A172 (cell line): Measurements from ENCODE around the gene HDAC9. TPM values are rescaled to one million over a fixed set of nuclear protein-coding genes. Genes with fewer than 3 reads are reported as not detected.
A peak's percentile ranks its signal among the peaks of the same experiment; 100 is the strongest.
"Not testable (repeated sequence)": the region's sequence is repeated elsewhere in the genome, so short reads cannot be mapped to it uniquely, and the experiment has no call there.

Experiments used
- DNase-seq: peaks from one replicate; pipeline ENCODE4 v3.0.0-alpha.2; 2015; ENCODE audit warnings: low spot score
- total RNA-seq: library from RNA; depleted of rRNA; stranded (reverse); fragments of >200 nt; shearing (Covaris generic); gene quantifications from 2 replicates; pipeline ENCODE4 v1.2.3, GENCODE V29; 2014

Gene HDAC9
- total RNA-seq, 1 experiment from 2014 or later: 53.6 TPM

GRCh38 chr7:18967755-18968154 lies 472.2 kb downstream of the HDAC9 start:
- not testable (repeated sequence) for DNase-seq

GRCh38 chr7:18971839-18972238 lies 476.3 kb downstream of the HDAC9 start:
- DNase-seq: no peak

GRCh38 chr7:18974803-18975202 lies 479.3 kb downstream of the HDAC9 start:
- DNase-seq: peak; percentile 71

DNA sequence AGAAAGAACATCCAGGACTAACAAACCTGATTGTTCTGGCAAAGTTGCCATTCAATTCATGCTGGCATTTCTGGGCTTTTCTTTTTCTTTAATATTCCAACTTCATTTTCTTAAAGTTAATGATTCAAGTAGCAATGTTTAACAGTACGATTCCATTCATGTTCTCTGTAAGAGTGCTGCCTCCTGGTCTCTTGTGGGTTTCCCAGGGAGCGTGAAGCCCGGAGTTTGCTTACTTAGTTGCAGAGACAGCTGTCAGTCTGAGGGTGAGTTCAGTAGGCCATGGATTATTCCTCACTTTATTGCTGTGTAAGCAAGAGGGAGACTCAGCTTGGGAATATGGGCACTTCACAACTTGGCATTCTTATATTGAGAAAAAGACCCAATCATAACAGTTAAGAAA lies 479.7 kb downstream of the HDAC9 start:
- no peak for DNase-seq

GRCh38 chr7:18975689-18976280 lies 480.2 kb downstream of the HDAC9 start:
- no peak for DNase-seq

GRCh38 chr7:18976715-18977471 lies 481.3 kb downstream of the HDAC9 start:
- no peak for DNase-seq

DNA sequence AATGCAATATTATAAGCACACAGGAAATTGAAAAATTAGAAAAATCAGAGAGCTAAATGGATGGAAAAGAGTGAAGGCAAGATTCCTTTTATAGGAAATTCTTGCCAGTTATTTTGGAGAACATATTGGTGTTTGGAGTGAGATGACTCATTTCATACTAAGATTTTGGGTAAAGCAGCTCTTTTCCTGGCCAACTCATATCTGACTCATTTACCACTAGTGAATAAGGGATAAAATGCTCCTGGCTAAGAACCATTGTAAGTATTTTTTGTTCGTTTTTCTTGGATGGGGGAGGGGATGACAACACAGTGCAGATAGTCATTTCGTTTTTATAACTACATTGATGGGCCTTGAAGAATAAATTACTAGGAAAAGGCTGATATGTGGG lies 482.6 kb downstream of the HDAC9 start:
- DNase-seq: peak; percentile 94

DNA sequence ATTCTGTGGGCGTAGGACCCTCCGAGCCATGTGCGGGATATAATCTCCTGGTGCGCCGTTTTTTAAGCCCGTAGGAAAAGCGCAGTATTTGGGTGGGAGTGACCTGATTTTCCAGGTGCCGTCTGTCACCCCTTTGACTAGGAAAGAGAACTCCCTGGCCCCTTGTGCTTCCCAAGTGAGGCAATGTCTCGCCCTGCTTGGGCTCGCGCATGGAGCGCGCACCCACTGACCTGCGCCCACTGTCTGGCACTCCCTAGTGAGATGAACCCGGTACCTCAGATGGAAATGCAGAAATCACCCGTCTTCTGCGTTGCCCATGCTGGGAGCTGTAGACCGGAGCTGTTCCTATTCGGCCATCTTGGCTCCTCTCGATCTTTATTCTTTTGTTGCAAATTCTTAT lies 495.2 kb downstream of the HDAC9 start:
- not testable (repeated sequence) for DNase-seq

- DNase-seq: peak; percentile 39
These were observed 498.6 kb downstream of the HDAC9 start for GRCh38 chr7:18993933-18994668.

- DNase-seq: no peak
These were observed 499.7 kb downstream of the HDAC9 start for GRCh38 chr7:18995270-18995671.

GRCh38 chr7:18995811-18996426 lies 500.4 kb downstream of the HDAC9 start:
- DNase-seq: no peak

GRCh38 chr7:18996583-18996982 lies 501.0 kb downstream of the HDAC9 start:
- no peak for DNase-seq

GRCh38 chr7:18997477-18998150 lies 502.1 kb downstream of the HDAC9 start:
- DNase-seq: no peak

GRCh38 chr7:19000410-19000809 lies 504.9 kb downstream of the HDAC9 start:
- DNase-seq: no peak

- DNase-seq: no peak
These were observed 506.3 kb downstream of the HDAC9 start for GRCh38 chr7:19001854-19002253.

DNA sequence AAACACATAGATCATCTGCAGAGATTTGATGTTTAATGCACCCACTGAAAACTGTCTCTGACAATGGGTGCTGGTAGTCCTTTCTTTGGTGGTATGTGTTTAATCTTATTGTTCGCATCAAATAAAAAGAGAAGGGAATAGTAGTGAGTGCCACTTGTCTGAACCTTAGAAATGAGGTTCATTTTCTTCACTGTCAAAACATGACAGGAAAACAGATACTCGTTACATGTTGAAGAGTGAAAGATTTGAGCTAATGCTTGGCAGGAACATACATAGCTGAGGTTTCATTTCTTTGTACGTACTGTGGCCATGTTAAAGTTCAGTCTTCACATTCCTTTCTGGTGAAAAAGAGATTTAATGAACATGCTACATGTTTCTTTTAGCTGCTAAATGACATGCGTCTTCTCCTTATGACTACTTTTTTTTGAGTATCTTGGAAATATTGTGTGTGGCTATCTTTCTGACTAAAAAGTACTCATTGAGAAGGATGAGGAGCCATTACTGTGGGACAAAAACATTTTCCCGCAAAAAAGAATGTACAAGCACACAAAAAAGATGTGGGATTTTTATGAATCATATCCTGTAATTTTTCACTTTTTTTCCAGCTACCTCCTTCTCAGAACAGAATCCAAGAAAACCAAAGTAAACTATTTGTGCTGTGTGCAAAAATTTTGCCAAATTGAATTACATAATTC lies 513.8 kb downstream of the HDAC9 start:
- peak; percentile 42 for DNase-seq

DNA sequence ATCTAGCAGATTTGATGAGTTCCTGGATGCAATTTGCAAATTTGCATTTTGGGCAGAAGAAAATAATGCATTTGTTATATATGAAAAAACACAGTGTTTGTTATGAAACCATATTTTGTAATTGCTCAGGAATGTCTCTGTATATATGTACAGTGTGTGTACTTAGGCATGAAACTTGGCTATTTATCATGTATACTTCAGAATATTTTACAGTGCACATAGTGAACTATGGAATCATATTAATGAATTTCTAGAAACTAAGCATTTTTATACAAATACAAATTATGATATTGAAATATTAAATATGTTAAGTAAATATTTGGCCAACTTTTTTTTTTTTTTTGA lies 514.4 kb downstream of the HDAC9 start:
- DNase-seq: no peak

GRCh38 chr7:19011212-19011611 lies 515.7 kb downstream of the HDAC9 start:
- DNase-seq: no peak

- DNase-seq: no peak
These were observed 519.5 kb downstream of the HDAC9 start for GRCh38 chr7:19015098-19015497.

- DNase-seq: peak; percentile 23
These were observed 520.6 kb downstream of the HDAC9 start for GRCh38 chr7:19016140-19016539.

DNA sequence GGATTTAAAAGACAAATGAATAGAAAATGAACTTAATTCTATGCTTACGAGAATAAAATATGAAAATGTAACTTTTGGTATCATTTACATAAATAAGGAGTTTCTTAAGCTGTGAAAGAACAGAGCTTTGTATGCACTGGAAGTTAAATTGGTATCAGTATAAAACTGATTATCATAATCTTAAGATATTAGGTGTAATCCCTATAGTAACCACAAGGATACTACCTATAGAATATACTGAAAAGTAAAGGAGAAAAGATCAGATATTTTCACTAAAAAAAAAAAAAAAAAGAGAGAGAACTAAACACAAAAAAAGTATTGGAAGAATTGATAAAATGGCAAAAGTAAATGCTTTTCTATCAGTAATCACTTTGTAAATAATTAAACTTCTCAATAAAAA lies 521.8 kb downstream of the HDAC9 start:
- no peak for DNase-seq
